Activated CD4-positive, alpha-beta T cell treated with anti-CD3 and anti-CD28 coated beads for 36 hours (primary cell): ENCODE results near the gene NFIA. TPM values are rescaled to one million over a fixed set of nuclear protein-coding genes. Genes with fewer than 3 reads are reported as not detected.

Experiments used
- ATAC-seq: fragments of 200-7000 bp; cut with Tn5 transposase; one replicate; pipeline ENCODE4 v1.10.0; 2021; ENCODE audit warnings: mild to moderate bottlenecking, moderate library complexity
- CTCF ChIA-PET: fragments of 350-600 bp; sonication (Branson Sonifier 250); formaldehyde crosslinking; loops from one replicate; lab custom pipeline; 2021; ENCODE audit warnings: antibody characterized with exemption; lab: Charles Lee
- POLR2A ChIA-PET: fragments of 350-600 bp; sonication (Branson Sonifier 250); formaldehyde crosslinking; loops from one replicate; lab custom pipeline; 2021; ENCODE audit warnings: antibody characterized with exemption, inconsistent platforms; lab: Charles Lee
- DNase-seq: peaks from one replicate; pipeline ENCODE4 v3.0.0-alpha.2; 2020
- H3K27ac Mint-ChIP-seq: one replicate; pipeline ENCODE4 v1.8.0; 2021; ENCODE audit warnings: mixed read lengths
- H3K27me3 Mint-ChIP-seq: one replicate; pipeline ENCODE4 v1.8.0; 2021; ENCODE audit warnings: mixed read lengths
- H3K36me3 Mint-ChIP-seq: one replicate; pipeline ENCODE4 v1.8.0; 2021; ENCODE audit warnings: low read depth, mixed read lengths
- H3K4me1 Mint-ChIP-seq: one replicate; pipeline ENCODE4 v1.8.0; 2021; ENCODE audit warnings: mixed read lengths
- H3K4me3 Mint-ChIP-seq: one replicate; pipeline ENCODE4 v1.8.0; 2021; ENCODE audit warnings: mild to moderate bottlenecking, moderate library complexity, mixed read lengths
- H3K9me3 Mint-ChIP-seq: one replicate; pipeline ENCODE4 v1.8.0; 2021; ENCODE audit warnings: low read depth, mixed read lengths
- intact Hi-C, 2 experiments: fragments of 100-400 bp; cut with DNase I in 1 of 2; cut with micrococcal nuclease in 1 of 2; formaldehyde crosslinking; loops; one replicate each; pipeline versions ENCODE4 v1.14.2 to v1.15.1; 2022 to 2024; cut with DNase I, micrococcal nuclease
- total RNA-seq, 2 experiments: library from RNA; stranded (reverse); gene quantifications; one replicate each; pipeline ENCODE4 v1.2.3, GENCODE V29; 2021

The NFIA gene
- total RNA-seq, 2 experiments from 2014 or later, result 3.0 to 3.2 TPM

DNA sequence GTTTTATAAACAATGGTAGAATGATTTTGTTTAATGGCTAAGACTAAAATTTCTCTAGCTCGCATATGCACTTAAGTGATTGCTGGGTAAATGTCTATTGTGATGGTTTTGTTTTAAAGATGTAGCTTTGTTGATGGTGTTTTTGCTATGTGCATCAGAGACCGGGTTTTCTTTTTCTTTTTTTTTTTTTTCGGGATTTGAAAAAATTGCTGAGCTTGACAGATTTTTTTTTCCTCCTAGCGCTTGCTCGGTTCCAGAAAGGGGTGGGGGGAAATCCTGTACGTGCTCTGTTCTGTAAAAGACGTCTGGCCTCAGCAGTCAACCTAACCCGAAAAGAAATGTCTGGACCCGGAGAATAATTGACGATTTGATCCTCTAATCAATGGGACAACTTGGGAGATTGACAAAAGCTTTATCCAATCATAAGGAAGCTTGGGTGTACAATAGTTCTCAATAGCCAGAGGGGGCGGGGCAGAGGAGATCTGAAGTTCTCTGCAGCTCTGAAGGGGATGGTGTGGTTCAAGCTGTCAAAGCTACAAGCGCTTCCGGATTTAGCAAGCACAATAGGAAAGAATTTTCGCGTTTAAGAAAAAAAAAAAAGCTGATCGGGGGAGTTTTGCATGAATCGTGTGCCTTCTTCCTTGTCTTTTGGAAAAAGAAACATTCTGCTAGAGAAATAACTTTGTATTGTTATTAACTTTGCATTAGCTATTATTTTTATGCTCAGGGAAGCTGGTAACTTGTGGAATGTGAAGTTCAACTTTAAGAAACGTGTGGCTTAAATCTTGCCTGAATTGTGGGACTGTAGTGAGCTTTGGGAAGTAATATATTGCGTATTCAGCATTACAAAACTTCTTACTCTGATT, 4.5 kb upstream of the NFIA start:
- DNase-seq (peak; percentile 95), ATAC-seq (peak; percentile 85)
- Mint-ChIP-seq H3K9me3 (no peaks in the 10 kb centered on the region), H3K36me3 (no peaks in the 10 kb centered on the region), H3K4me1 (peaks cover 49% of the 10 kb centered on the region), H3K27me3 (peaks cover 7% of the 10 kb centered on the region), H3K4me3 (peak overlapping the region; percentile 83), H3K27ac (peak overlapping the region; percentile 90)
- CTCF ChIA-PET, result interaction anchor here (0.6 to 6.6 kb wide), 14 partner anchors 8 to 1281 kb away, joined by 3 to 60 read pairs (median 3); no protein-coding TSS in a partner anchor
- POLR2A ChIA-PET, result interaction anchor here (0.6 to 1.2 kb wide), 6 partner anchors 10 to 318 kb away, joined by 3 to 9 read pairs (median 4); no protein-coding TSS in a partner anchor
- intact Hi-C loops, result loop anchor here (1.0 to 10.0 kb wide), 9 partner anchors 21 to 1359 kb away; partner anchors contain the start of genes HOOK1 (in 1 of the 2), PATJ (in 1 of the 2) and USP1 (in 1 of the 2)

DNA sequence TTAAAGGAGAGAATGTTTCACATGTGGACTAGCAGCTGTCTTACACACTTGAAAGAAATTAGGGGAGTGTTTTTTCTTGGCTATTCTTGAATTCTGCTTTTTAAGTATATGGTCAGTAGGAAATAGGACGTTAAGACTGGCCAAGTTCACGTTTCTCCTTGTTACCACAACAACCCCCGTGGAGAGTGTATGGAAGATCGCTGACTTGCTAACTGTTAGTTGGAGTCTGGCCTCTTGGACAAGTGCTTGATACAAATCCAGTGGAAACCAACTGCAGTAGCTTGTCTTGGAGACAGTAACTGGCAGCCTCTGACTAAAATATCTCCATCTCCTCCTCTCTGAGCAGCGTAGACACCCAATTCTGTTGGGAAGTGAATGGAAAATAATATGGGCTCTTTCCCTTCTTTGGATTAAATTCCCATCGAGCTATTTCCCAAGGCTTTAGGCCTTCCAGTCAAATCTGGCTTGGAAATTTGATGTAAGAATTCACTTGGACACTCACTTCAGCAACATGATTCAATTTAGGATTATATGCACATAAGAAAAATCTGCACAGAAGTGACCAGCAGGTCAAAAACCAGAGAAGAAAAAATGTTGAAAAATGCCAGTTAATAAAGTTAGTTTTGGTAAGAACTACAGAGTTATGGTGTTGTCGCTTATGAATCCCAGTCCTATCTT, 3.6 kb upstream of the NFIA start:
- H3K27me3 Mint-ChIP-seq, result peaks cover 8% of the 10 kb centered on the region
- ChIA-PET POLR2A (interaction anchor here (0.9 to 1.2 kb wide), 2 partner anchors 28 to 192 kb away, joined by 4 to 6 read pairs; no protein-coding TSS in a partner anchor), CTCF (interaction anchor here (0.8 to 6.6 kb wide), 7 partner anchors 9 to 702 kb away, joined by 3 to 60 read pairs (median 3); no protein-coding TSS in a partner anchor)
- no peak for ATAC-seq
- peak overlapping the region; percentile 83 for H3K4me3 Mint-ChIP-seq
- peak overlapping the region; percentile 90 for H3K27ac Mint-ChIP-seq
- no peak for DNase-seq
- H3K9me3 Mint-ChIP-seq, result no peaks in the 10 kb centered on the region
- H3K4me1 Mint-ChIP-seq, result peaks cover 51% of the 10 kb centered on the region
- intact Hi-C loops, result loop anchor here (1.0 to 10.0 kb wide), 6 partner anchors 26 to 1359 kb away; partner anchors contain the start of genes HOOK1 (in 1 of the 2), PATJ (in 1 of the 2) and USP1 (in 1 of the 2)
- no peaks in the 10 kb centered on the region for H3K36me3 Mint-ChIP-seq

DNA sequence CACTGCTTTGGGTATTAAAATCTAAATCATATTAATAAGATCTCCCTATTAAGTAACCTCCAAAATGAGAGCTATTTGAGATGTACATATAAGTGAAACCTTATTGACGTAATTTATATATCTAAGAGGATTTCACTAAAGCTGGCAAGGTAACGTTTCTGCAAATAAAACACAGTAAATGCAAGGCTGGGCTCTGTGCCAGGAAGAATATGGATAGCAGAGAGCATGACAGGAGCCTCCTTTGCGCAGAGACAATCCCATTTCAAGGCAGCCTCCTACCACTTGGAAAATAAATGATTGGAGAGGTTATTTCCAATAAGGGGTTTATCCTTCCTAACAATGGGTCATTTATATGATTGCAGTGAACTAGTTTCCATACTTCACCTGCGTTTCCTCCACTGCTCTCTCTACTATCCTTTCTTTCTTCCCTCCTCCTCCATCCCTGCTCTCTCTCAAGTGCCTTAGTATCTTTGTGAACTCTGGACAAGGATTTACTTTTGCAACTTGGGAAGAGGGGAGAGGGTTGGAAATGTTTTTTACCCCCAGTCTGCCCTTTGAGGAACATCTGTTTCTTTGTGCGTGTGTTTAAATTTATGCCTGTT, 3.0 kb upstream of the NFIA start:
- Mint-ChIP-seq H3K4me1 (peaks cover 55% of the 10 kb centered on the region), H3K4me3 (peak overlapping the region; percentile 53), H3K36me3 (no peaks in the 10 kb centered on the region)

DNA sequence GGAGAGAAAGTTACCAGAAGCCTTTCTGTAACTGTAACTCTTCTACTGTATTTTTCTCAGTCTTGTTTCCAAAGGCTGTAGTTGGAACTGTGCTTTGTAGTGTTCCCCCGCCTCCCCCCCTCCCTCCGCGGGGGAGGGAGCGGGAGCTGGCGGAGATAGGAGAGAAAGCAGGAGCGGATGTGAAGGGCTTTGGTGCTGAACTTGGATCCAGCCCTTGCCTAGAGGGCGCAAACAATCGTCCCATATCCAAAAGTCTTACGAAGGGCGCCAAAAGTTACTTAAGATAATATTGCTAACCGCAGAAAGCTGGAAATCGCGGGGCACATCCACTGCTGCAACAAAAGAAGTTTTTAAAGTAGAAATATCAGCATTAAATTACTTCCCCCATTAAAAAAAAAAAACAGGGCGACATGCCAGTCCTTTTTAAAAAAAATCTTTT, 2.4 kb upstream of the NFIA start:
- Mint-ChIP-seq H3K27me3 (peaks cover 15% of the 10 kb centered on the region), H3K4me1 (peaks cover 55% of the 10 kb centered on the region), H3K36me3 (no peaks in the 10 kb centered on the region), H3K9me3 (no peaks in the 10 kb centered on the region), H3K4me3 (peak overlapping the region; percentile 53), H3K27ac (peak overlapping the region; percentile 11)
- no peak for ATAC-seq
- peak; percentile 35 for DNase-seq
- intact Hi-C loops, result loop anchor here (2.0 to 10.0 kb wide), 9 partner anchors 191 to 1705 kb away; partner anchors contain the start of genes USP1 (in 2 of the 2), ATG4C (in 1 of the 2), HOOK1 (in 1 of the 2) and PATJ (in 1 of the 2)
- ChIA-PET CTCF (interaction anchor here (0.7 to 6.6 kb wide), 2 partner anchors 28 to 481 kb away, joined by 3 to 60 read pairs; no protein-coding TSS in a partner anchor), POLR2A (interaction anchor here (0.7 kb wide), 1 partner anchor 32 kb away, joined by 3 read pairs; no protein-coding TSS in a partner anchor)

More for the DNA sequence above, 3.0 kb upstream of the NFIA start:
- no peaks in the 10 kb centered on the region for H3K9me3 Mint-ChIP-seq
- peaks cover 15% of the 10 kb centered on the region for H3K27me3 Mint-ChIP-seq
- intact Hi-C loops, result loop anchor here (5.0 to 10.0 kb wide), 5 partner anchors 243 to 1358 kb away; partner anchors contain the start of genes HOOK1 (in 1 of the 2), PATJ (in 1 of the 2) and USP1 (in 1 of the 2)
- ATAC-seq (no peak), DNase-seq (no peak)
- CTCF ChIA-PET, result interaction anchor here (6.6 kb wide), 1 partner anchor 28 kb away, joined by 60 read pairs; no protein-coding TSS in a partner anchor
- POLR2A ChIA-PET, result interaction anchor here (0.7 kb wide), 1 partner anchor 32 kb away, joined by 3 read pairs; no protein-coding TSS in a partner anchor
- H3K27ac Mint-ChIP-seq, result no peak overlapping the region

DNA sequence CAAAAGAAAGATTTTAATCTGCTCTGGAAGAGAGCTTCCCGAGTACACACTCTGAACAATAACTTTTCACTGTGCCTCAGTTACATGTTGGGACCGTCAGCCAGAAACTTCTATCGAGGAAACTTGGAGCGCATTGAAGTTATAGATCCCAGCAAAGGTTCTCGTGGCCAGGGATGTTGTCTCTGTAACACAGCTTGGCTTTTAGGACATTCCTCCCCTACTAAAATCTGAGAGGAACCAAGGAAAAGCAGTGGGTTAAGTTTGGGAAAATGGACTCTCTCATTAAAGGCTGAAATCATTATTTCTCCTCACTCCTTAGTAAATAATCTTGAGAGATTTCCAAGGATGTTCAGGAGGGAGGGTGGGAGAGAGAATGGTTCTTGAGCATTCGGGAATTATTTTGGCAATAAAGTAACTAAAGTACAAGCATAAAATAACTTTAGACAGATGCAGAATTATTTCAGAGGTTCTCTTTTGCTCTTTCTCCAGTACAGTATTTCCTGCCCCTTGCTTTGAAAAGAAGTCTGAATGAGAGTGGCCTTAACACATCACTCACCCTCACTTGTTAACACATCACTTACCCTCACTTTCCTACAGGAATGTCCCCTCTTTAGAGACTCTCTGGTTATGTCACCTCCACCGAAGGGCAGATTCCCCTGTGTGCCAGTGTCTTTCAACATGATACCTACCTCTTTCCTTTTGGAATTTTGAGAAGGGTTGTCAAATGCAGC, 1.8 kb upstream of the NFIA start:
- POLR2A ChIA-PET, result no interaction called here
- CTCF ChIA-PET, result interaction anchor here (0.7 to 6.6 kb wide), 2 partner anchors 29 to 481 kb away, joined by 3 to 60 read pairs; no protein-coding TSS in a partner anchor
- DNase-seq (no peak), ATAC-seq (no peak)
- H3K9me3 Mint-ChIP-seq, result no peaks in the 10 kb centered on the region
- peak overlapping the region; percentile 11 for H3K27ac Mint-ChIP-seq
- intact Hi-C loops, result loop anchor here (2.0 to 10.0 kb wide), 5 partner anchors 190 to 1704 kb away; partner anchors contain the start of genes ATG4C (in 1 of the 2) and USP1 (in 1 of the 2)
- peaks cover 57% of the 10 kb centered on the region for H3K4me1 Mint-ChIP-seq
- peaks cover 15% of the 10 kb centered on the region for H3K27me3 Mint-ChIP-seq
- no peaks in the 10 kb centered on the region for H3K36me3 Mint-ChIP-seq
- peak overlapping the region; percentile 53 for H3K4me3 Mint-ChIP-seq

DNA sequence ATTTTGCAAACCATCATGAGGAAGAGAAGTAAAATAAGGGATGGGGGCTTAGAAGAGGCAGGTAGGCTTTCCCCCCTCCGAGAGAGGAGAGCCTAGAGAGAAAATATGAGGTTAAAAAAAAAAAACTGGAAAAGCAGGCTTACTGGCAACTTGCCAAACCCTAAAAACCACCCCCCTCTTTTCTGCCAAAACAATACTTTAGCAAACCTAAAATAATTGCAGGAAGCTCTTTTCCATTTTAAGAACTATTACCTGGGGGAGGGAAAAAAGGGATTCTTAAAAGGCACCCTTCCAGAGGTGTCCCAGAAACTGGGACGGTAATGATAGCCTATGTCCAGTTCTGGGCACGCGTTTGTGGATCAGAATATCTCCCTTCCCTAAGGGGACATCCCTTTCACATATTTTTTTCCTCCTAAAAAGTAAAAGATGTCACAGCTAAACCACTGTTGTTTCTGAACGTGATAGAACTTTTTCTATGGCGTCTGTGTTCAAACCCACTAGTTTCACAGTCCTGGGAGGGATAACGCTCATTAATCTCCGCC, 1.1 kb upstream of the NFIA start:
- H3K9me3 Mint-ChIP-seq, result no peaks in the 10 kb centered on the region
- DNase-seq, result no peak
- CTCF ChIA-PET, result interaction anchor here (0.7 to 6.6 kb wide), 3 partner anchors 24 to 564 kb away, joined by 3 to 60 read pairs (median 3); no protein-coding TSS in a partner anchor
- peaks cover 57% of the 10 kb centered on the region for H3K4me1 Mint-ChIP-seq
- intact Hi-C loops, result loop anchor here (2.0 to 10.0 kb wide), 5 partner anchors 190 to 1704 kb away; partner anchors contain the start of genes ATG4C (in 1 of the 2) and USP1 (in 1 of the 2)
- POLR2A ChIA-PET, result interaction anchor here (0.6 to 1.0 kb wide), 2 partner anchors 13 to 190 kb away, joined by 5 to 7 read pairs; no protein-coding TSS in a partner anchor
- ATAC-seq, result no peak
- peaks cover 15% of the 10 kb centered on the region for H3K27me3 Mint-ChIP-seq
- H3K27ac Mint-ChIP-seq, result peak overlapping the region; percentile 11
- H3K36me3 Mint-ChIP-seq, result no peaks in the 10 kb centered on the region
- peak overlapping the region; percentile 82 for H3K4me3 Mint-ChIP-seq

DNA sequence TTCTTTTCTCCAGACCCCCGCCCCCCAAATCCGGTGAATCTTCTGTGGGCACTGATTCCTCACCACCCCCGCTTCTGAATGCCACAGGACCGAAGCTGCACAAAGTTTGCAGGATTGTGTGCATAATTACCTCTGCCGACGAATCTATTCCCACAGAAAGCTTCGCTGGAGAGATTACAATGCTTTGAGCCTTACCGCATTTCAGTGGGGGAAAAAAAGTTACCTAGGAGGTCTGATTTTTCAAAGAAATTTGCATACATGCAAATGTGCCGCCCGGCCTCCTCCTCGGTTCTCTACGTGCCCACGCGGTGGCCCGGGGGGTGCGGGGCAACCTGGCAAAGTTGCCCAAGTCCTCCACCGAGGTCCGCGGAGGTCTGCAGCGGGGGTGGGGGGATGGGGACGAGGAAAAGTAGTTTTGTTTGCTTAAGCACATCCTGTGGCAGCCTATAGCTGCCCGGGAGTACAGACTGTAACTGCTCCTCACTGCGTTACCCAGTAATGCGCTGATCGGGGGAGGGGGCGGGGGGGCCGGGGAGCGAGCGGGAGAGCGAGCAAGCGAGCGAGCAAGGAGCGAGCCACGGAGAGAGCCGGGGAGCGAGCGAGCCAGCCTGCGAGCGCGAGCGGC, 563 bp upstream of the NFIA start:
- H3K9me3 Mint-ChIP-seq, result no peaks in the 10 kb centered on the region
- ChIA-PET POLR2A (interaction anchor here (0.6 to 1.0 kb wide), 4 partner anchors 12 to 189 kb away, joined by 3 to 7 read pairs (median 6); no protein-coding TSS in a partner anchor), CTCF (interaction anchor here (0.7 to 6.6 kb wide), 3 partner anchors 25 to 563 kb away, joined by 3 to 60 read pairs (median 3); no protein-coding TSS in a partner anchor)
- H3K36me3 Mint-ChIP-seq, result no peaks in the 10 kb centered on the region
- peaks cover 52% of the 10 kb centered on the region for H3K4me1 Mint-ChIP-seq
- H3K27ac Mint-ChIP-seq, result no peak overlapping the region
- peak overlapping the region; percentile 82 for H3K4me3 Mint-ChIP-seq
- peak; percentile 7 for ATAC-seq
- peaks cover 15% of the 10 kb centered on the region for H3K27me3 Mint-ChIP-seq
- intact Hi-C loops, result loop anchor here (2.0 to 10.0 kb wide), 6 partner anchors 189 to 1703 kb away; partner anchors contain the start of genes ATG4C (in 1 of the 2), TM2D1 (in 1 of the 2) and USP1 (in 1 of the 2)
- peak; percentile 73 for DNase-seq

DNA sequence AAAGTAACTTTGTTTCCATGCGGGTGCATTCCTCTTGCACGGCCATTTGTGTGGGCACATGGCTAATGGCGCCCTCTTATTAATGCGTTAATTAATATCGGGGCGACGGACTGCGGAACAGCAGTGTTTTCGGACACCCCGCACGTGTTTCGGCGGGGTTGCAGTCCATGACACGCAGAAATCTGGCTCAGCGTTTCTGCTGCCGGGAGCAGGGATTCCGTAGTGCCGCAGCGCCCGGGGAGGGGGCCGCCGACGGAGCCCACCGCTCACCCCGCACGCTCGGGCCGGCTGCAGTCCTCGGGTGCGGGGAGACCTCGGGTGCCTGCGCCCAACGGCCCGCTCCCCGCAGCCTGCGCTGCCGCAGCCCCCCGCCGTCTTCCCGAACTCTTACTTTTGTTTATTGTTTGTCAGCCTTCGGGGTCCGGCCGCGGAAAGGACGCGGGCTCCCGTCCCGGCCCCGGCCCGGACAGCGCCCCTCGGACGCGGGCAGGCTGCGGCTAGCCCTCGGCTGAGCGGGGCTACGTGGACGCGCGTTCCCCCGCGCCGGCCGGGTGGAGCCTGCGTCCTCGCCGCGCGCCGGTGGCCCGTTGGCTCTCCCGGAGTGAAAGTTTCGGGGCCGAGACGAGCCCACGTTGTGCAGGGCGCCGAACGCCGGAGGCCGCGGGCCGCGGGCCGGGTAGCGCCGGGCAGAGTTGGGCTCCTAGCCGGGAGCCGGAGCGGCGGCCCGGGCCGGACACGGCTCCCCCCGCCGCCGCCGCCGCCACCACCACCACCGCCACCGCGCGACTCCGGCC, 849 bp downstream of the NFIA start:
- no peak for ATAC-seq
- intact Hi-C loops, result loop anchor here in 1 of 2 experiments (1.0 to 10.0 kb wide), 7 partner anchors 33 to 1702 kb away; partner anchors contain the start of genes ATG4C, TM2D1 and USP1
- Mint-ChIP-seq H3K4me1 (peaks cover 44% of the 10 kb centered on the region), H3K27ac (no peak overlapping the region), H3K27me3 (peaks cover 15% of the 10 kb centered on the region), H3K9me3 (no peaks in the 10 kb centered on the region), H3K36me3 (peaks cover 2% of the 10 kb centered on the region), H3K4me3 (peak overlapping the region; percentile 82)
- POLR2A ChIA-PET, result no interaction called here
- CTCF ChIA-PET, result interaction anchor here (6.6 kb wide), 1 partner anchor 32 kb away, joined by 60 read pairs; no protein-coding TSS in a partner anchor
- DNase-seq, result peak; percentile 16
